Stimulated activated CD4-positive, alpha-beta T cell treated with anti-CD3 and anti-CD28 coated beads, TNF-alpha, amount 100 ng/mL, for 1 hour (primary cell): ENCODE results near the gene SOX1.

Source experiments
- DNase-seq, 3 donors: peaks; one replicate each; pipeline ENCODE4 v3.0.0-alpha.2; 2020; ENCODE audit warnings: low read depth in 3 of 3, low spot score in 1 of 3

SOX1 gene

GRCh38 chr13:112058519-112058873 lies 8.5 kb upstream of the SOX1 start:
- DNase-seq: no peak

- DNase-seq: no peak
Measured at GRCh38 chr13:112058941-112059340, 8.0 kb upstream of the SOX1 start.

GRCh38 chr13:112059457-112060281 lies 7.3 kb upstream of the SOX1 start:
- DNase-seq: no peak

- no peak for DNase-seq
Measured at GRCh38 chr13:112060282-112060830, 6.6 kb upstream of the SOX1 start.

GRCh38 chr13:112060899-112061366 lies 6.0 kb upstream of the SOX1 start:
- no peak for DNase-seq

- no peak for DNase-seq
Measured at GRCh38 chr13:112061367-112062061, 5.4 kb upstream of the SOX1 start.

GRCh38 chr13:112062072-112062567 lies 4.8 kb upstream of the SOX1 start:
- DNase-seq: no peak

- DNase-seq: no peak
Measured at GRCh38 chr13:112062571-112063570, 4.1 kb upstream of the SOX1 start.

- no peak for DNase-seq
Measured at GRCh38 chr13:112063807-112064206, 3.1 kb upstream of the SOX1 start.

GRCh38 chr13:112064222-112064621 lies 2.7 kb upstream of the SOX1 start:
- DNase-seq: no peak

- no peak for DNase-seq
Measured at GRCh38 chr13:112065521-112065866, 1.5 kb upstream of the SOX1 start.

GRCh38 chr13:112065867-112066623 lies 904 bp upstream of the SOX1 start:
- no peak for DNase-seq

- DNase-seq: peak in 2 of 3 donors; percentile 30 to 42
Measured at GRCh38 chr13:112066624-112067004, 335 bp upstream of the SOX1 start.

GRCh38 chr13:112067871-112068539 lies 1.1 kb downstream of the SOX1 start:
- no peak for DNase-seq

- DNase-seq: no peak
Measured at GRCh38 chr13:112068540-112069060, 1.7 kb downstream of the SOX1 start.

- DNase-seq: no peak
Measured at GRCh38 chr13:112069061-112069844, 2.3 kb downstream of the SOX1 start.

GRCh38 chr13:112069845-112070251 lies 2.9 kb downstream of the SOX1 start:
- no peak for DNase-seq

- no peak for DNase-seq
Measured at GRCh38 chr13:112071102-112071722, 4.3 kb downstream of the SOX1 start.
